ENCODE measurements around the gene AKR7A2.
"Not testable (repeated sequence)": the region's sequence is repeated elsewhere in the genome, so short reads cannot be mapped to it uniquely, and the experiment has no call there.

AKR7A2 gene

DNA sequence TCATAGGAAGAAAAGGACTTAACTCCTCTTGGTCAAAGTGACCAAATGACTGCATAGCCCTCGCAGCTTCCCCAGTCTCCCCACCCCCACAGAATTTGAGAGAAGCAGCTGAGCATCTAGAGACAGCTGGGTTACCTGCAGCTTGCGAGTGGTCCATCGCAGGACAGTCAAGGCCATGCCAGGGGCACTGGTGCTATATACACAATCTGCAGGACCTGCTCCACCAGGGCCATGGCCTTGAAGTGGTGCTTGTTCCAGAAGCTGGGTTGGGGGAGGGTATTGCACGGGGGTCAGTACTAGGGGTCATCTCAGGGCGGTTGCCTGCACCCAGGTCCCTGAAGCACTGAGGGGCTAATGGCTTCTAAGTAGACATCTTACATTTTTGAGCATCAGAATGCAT is 49.9 kb downstream of the AKR7A2 start:
- DNase-seq (ENCODE audit: low read depth in 2 of 2): no peak

DNA sequence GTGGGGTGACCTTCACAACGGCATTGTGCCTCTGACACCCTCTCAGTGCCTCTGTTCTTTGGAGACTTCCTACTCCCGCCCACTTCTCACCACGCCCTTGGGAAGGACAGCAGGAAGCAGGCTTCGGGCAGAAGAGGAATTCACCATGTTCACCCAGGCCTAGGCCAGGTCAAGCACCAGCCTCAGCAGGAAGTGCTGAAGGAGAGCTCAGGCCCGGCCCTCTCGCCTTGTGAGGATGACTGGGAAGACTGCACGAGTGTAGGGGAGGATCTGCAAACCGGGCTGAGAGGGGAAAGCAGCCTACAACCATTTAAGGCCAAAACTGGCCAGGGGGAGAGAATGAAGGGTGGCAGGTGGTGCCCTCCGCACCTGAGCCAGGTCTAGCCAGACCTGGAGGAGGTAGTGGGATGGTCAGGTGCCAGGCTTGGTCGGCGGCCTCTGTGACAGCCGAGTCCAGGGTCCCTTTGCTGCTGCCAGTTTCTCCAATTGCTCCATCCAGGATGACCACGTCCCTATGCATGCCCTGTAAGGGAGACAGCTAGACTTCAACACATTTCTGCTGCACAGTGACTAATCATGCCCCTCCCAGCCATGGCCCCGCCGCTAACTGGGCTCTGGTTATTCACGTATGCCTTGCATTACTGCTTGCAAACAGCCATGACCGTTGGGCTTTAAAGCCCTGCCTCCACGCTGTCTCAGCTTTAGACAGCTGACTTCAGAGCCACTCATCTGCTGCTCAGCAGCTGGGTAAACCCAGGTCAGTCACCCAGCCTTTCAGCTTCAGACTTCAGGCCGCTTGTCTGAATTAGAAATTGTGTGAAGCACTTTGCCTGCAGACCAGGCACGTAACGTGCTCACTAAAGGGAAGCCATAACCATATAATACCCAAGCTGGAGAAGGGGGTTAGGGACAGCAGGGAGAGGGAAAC is 51.5 kb downstream of the AKR7A2 start:
- DNase-seq (ENCODE audit: low read depth in 2 of 2): no peak

DNA sequence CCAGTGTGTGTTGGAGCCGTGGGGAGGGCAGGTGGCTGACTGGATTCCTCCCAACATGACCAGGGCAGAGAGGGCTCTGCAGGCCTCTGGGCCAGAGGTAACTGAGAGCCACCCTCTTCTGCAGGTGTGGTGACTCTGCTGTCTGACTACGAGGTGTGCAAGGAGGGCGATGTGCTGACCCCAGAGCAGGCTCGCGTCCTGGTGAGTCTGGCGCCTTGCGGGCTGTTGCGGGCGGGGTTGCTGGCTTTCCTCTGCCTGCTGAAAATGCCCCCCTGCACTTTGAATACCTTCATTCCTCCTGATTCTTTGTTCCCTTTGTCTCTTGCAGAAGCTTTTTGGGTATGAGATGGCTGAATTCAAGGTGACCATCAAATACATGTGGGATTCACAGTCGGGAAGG is 53.6 kb downstream of the AKR7A2 start:
- DNase-seq (ENCODE audit: low read depth in 2 of 2): no peak

DNA sequence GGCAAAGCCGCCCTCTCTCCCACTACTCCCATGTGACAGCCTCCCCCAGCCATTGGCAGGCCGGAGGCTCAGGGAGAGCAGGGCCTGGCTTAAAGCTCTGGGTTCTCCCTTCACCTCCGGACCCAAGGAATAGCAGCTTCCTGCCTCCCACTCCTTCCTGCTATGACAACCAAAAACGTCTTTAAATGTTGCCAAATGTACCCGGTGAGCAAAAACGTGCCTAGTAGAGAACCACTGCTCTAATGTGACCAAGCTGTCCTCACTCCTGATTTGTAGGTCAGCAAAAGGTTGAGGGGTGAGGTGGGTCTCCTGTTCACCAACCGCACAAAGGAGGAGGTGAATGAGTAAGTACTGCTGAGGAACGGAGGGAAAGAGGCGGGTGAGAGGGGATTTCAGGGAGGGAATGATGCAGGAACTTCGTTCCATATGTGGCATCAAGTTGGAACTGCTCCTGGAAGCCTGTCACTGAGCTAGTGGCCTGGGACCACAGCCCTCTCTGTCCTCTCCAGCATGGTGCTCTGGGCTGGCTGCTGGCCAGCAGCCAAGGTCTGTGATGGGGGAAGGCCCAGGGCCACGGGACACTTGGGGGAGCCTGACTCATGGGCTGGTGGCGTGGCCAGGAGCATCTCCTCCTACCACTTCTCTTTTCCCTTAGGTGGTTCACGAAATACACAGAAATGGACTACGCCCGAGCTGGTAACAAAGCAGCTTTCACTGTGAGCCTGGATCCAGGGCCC is 54.6 kb downstream of the AKR7A2 start:
- DNase-seq (ENCODE audit: low read depth in 2 of 2): no peak

DNA sequence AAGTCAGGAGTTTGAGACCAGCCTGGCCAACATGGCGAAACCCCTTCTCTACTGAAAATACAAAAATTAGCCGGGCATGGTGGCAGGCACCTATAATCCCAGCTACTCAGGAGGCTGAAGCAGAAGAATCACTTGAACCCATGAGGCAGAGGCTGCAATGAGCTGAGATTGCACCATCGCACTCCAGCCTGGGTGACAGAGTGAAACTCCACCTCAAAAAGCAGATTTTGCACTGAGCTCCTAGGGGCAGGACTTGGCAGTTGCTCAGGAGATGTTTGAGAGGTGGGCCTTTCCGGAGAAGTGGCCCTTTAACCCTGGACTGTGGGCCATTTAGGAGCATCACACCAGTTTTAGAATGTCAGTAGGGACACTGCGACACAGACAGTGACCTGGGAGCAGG is 55.6 kb downstream of the AKR7A2 start:
- not testable (repeated sequence) for DNase-seq (ENCODE audit: low read depth in 2 of 2)

DNA sequence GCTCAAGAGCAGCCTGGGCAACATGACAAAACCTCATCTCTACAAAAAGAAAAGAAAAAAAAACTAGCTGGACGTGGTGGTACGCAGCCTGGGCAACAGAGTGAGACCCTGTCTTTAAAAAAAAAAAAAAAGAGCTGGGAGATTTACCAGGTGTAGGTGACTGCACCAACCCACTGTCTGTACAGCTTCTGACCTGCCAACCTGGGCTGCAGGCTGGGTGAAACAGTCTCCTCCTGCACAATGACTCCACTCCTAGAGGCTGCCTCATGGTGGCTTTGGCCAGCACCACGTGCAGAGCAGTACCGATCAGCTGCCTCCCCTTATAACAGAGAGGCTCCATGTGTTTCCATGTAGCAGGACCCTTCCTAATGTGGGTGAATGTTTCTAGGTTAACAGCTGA is 56.7 kb downstream of the AKR7A2 start:
- DNase-seq (ENCODE audit: low read depth in 2 of 2): no peak

DNA sequence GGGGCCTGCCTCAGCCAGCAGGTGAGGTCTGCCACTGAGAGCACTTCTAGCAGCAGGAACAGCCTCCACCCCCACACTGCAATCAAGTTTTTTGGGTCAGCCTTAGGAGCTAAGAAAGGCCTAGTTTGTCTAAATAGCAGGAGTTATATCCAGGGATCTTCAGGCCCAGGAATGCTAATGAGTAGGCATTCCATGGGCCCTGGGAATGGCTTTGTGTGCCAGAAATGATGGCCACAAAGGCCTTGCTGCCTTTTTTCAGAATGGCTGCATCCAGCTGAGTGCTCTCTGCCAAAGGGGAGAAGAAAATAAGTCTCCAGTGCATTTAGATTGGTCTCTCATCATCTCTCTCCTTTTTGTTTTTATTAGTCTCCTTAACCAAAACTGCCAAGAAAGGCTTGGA is 57.5 kb downstream of the AKR7A2 start:
- DNase-seq (ENCODE audit: low read depth in 2 of 2): no peak
